Measurements from ENCODE around the gene MT1X.

Gene MT1X

DNA sequence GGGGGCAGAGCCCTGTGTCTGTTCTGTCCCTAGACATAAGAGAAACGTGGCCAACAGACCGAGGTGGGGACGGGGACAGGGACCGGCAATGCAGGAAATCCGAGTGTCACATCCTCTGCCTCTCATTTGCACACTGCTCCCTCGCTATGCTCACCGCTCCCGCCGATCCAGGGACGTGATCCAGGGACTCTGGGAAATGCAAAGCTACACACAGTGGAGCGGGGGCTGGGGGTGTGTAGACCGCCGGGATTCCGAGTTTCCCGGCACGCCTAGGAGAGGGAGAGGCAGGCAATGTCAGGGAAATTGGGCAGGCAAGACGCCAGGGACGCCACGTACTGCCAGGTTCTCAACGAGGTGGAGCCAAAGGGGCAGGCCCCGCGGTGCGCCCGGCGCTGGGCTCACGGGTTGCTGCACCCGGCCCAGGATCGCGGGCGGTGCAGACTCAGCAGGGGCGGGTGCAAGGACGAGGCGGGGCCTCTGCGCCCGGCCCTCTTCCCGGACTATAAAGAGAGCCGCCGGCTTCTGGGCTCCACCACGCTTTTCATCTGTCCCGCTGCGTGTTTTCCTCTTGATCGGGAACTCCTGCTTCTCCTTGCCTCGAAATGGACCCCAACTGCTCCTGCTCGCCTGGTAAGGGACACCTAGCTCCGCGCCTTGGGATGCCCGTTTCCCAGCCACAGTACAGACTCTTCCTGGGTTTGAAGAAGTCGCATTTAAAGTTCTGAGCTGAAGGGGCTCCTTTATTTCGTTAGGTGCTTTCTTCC lies at the start of gene MT1X:
TSS of gene MT1X (plus strand) at position 532 of the 764 bp plus-strand sequence. CDS start at position 603, 71 bp downstream.
- peak; percentile 79 to 85 (median 82) for DNase-seq (ENCODE audit: low read depth in 2 of 3, low spot score in 2 of 3)

DNA sequence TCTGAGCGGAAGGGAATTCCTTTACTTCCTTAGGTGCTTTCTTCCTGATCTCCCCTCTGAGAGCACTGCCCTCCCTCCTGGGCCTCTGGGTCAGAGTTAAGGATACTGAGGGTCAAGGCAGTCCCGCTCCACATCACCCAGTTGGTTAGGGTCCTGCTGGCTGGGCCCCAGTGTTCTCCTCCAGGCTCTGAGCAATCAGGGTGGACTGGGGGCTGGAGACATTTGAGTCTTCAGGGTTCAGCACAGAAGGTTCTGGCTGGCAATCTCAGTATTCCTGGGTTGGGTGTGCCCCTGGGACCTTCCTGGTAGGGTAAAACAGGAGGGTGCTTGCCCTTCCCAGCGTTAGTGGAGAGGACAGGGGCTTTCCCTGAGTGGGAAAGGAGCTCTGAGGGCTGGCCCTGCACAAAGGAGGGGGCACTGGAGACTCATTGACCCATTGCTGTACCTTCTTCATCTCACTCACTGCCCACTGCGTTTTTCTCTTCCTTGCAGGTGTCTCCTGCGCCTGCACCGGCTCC lies 49.4 kb upstream of the MT1X start:
- DNase-seq (ENCODE audit: low read depth in 2 of 3, low spot score in 2 of 3) = no peak

DNA sequence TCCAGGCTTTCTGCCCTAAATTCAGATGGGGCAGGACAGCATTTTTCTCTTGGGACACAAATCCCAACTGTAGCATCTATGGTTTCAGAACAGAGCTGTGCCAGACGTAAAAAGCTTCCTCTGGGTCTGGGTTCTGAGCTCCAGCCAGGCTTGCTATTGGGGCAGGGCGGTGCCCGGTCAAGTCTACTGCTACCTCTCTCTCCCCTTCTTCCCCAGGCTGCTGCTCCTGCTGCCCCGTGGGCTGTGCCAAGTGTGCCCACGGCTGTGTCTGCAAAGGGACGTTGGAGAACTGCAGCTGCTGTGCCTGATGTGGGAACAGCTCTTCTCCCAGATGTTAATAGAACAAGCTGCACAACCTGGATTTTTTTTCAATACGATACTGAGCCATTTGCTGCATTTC lies 48.7 kb upstream of the MT1X start:
- DNase-seq (ENCODE audit: low read depth in 2 of 3, low spot score in 2 of 3) = no peak

DNA sequence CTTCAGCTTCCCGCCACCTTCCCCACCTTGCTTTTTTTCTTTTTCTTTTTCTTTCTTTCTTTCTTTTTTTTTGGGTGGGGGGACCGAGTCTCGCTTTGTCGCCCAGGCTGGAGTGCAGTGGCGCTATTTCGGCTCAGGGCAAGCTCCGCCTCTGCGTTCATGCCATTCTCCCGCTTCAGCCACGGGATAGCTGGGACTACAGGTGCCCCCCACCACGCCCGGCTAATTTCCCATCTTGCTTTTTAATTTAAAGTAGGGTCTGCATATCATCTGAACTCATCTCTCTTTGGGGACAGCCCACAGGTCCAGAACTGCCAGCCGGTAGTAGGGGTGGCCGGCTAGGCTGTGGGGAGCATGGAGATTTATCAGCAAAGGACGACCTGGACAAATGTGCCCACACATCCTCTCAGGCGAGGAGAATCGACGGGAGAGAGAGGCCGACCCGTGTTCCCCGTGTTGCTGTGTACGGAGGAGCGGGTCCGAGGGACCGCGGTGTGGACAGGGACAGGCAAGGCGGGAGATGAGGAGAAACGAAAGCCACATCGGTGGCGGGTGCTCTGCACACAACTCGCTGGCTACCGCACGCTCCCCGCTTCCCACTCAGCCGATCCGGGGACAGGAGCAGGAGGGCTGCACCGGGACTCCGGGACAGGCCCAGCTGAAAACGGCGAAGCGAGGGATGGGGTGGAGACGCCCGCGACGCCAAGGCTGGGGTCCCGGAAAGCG lies 47.4 kb upstream of the MT1X start:
- DNase-seq (ENCODE audit: low read depth in 2 of 3, low spot score in 2 of 3) = no peak

DNA sequence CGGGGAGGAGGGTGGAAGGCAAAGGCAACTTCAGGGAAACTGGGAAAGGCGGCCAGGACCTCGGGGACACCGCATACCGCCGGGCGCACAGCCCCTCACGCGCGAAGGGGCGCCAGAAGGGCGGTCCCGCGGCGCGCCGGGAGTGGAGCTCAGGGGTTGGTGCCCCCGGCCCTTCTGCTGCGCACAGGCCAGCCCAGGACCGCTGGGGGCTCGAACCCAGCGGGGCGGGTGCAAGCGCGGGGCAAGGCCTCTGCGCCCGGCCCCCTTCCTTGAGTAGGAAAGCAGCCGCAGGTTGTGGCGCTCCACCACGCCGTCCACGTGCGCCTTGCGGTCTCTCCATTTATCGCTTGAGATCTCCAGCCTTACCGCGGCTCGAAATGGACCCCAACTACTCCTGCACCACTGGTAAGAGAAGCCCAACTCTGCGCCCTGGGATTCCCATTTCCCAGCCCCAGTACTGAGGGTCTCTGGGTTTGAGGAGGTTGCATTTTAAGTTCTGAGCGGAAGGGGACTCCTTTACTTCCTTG lies 46.8 kb upstream of the MT1X start:
- DNase-seq (ENCODE audit: low read depth in 2 of 3, low spot score in 2 of 3) = no peak

DNA sequence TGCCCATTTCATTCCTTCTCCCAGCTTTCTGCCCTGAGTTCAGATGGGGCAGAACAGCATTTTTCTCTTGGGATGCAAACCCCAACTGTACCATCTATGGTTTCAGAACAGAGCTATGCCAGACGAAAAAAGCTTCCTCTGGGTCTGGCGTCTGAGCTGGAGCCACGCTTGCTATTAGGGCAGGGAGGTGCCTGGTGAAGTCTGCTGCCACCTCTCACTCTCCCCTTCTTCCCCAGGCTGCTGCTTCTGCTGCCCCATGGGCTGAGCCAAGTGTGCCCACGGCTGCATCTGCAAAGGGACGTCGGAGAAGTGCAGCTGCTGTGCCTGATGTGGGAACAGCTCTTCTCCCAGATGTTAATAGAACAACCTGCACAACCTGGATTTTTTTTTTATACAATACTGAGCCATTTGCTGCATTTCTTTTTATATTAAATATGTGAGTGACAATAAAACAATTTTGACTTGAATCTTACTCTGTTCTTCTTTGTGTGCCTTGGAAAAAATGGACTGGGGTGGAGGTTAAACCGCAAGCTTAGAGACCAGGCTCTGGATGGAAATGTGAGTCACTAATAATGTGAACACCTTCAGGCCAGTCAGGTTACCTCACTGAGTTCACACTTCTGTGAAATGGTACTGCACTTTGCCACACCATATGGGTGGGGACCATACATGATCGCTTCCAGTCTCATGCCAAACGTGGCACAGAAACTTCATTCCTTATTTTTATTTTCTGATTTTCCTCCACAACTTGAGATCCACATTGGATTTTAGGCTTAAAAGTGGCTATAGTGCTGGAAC lies 45.5 kb upstream of the MT1X start:
- DNase-seq (ENCODE audit: low read depth in 2 of 3, low spot score in 2 of 3) = no peak

DNA sequence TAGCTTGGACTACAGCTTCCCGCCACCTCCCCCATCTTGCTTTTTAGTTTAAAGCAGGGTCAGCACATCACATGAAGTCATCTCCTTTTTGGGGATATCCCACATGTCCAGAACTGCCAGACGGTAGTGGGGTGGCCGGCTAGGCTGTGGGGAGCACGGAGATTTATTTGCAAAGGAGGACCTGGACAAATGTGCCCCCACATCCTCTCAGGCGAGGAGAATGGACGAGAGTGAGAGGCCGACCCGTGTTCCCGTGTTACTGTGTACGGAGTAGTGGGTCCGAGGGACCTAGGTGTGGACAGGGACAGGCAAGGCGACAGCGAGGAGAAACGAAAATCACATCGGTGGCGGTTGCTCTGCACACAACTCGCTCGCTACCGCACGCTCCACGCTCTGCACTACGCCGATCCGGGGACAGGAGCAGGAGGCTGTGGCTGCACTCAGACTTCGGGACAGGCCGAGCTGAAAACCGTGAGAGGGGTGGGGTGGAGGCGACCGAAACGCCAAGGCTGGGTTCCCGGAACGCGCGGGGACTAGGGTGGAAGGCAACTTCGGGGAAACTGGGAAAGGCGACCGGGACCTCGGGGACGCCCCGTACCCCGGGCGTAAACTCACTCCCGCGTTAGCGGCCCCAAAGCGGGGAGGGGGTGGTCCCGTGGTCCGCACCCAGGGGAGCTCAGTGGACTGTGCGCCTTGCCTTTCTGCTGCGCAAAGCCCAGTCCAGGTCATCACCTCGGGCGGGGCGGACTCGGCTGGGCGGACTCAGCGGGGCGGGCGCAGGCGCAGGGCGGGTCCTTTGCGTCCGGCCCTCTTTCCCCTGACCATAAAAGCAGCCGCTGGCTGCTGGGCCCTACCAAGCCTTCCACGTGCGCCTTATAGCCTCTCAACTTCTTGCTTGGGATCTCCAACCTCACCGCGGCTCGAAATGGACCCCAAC lies 44.2 kb upstream of the MT1X start, which contains the start of gene MT1A:
TSS of gene MT1A (plus strand) at position 853 of the 937 bp plus-strand sequence. CDS start at position 926, 73 bp downstream.
- no peak for DNase-seq (ENCODE audit: low read depth in 2 of 3, low spot score in 2 of 3)

DNA sequence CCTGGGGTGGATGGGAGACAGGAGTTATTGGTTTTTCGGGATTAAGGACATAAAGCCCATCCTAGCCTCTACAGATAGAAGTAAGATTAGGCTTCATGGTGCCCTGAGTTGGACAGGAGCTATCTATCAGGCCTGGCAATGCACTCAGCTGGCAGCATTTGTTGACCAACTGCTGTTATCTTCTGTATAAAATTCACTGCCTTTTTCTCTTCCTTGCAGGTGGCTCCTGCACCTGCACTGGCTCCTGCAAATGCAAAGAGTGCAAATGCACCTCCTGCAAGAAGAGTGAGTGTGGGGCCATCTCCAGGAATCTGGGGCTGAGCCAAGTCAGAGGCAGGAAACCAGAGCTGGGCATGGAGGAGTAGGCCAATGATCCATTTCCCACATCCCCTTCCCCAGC lies 43.2 kb upstream of the MT1X start:
- no peak for DNase-seq (ENCODE audit: low read depth in 2 of 3, low spot score in 2 of 3)

DNA sequence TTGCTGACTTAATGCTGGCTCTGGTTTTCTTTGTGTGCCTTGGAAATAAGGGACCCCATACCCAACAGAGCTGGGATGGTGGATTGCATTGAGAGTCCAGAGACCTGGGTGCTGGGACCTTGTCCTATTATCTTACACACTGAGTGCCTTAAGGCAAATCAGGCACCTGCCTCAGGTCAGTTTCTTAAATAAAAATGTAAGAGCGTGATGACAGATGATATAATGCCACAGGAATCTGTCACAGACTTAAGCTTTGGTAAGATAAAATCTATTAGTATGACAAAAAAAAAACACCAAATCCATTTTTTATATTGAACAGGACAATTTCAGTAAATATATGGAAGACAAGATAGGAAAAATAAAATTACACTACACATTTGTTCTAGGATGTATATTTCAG lies 42.2 kb upstream of the MT1X start:
- DNase-seq (ENCODE audit: low read depth in 2 of 3, low spot score in 2 of 3) = no peak

DNA sequence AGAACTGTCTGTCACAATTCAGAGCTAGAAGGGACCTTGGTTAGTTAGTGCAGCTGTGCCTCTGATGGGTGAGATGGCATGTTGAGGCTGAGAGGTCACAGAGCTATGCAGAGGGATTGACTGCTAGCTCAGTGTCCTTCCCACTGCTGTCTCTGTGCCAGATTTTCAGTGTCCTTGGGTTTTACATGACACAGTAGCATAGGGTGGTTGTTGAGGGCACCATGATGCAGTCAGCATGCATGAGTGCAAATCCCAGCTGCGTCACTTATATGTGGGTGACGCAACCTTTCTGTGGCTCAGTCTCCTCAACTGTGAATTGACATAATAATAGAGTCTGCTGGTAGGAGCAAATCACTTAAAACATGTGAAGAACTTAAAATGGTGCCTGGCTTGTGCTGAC lies 41.1 kb upstream of the MT1X start:
- no peak for DNase-seq (ENCODE audit: low read depth in 2 of 3, low spot score in 2 of 3)

DNA sequence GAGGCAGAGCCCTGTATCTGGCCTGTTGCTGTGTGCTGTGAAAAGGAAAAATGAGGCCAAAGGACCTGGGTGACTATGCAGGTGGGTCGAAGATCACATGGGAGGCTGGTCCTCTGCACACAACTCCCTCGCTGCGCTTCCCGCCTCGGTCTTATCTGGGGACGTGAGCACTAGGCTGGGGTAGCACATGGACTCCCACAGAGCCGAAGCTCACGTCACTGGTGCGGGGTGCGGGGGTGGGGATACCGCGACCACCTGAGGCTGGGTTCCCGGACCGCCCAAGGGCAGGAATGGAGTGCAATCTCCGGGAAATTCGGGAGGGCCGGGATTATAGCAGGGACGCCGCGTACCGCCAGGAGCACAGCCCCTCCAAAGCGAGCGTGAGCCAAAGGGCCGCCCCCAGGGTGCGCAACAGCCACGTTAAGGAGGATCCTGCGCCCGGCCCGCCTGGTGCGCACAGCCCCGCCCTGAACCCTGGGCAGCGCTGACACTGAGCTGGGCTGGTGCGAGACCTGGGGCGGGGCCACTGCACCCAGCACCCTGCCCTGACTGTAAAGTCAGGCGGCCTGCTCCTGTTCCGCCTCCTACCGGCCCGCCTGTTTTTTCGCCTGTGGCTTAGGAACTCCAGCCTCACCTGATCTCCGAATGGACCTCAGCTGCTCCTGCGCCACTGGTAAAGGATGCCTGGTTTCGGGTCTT lies 39.0 kb upstream of the MT1X start:
- peak in 2 of 3 experiments; percentile 37 to 69 for DNase-seq (ENCODE audit: low read depth in 2 of 3, low spot score in 2 of 3)

DNA sequence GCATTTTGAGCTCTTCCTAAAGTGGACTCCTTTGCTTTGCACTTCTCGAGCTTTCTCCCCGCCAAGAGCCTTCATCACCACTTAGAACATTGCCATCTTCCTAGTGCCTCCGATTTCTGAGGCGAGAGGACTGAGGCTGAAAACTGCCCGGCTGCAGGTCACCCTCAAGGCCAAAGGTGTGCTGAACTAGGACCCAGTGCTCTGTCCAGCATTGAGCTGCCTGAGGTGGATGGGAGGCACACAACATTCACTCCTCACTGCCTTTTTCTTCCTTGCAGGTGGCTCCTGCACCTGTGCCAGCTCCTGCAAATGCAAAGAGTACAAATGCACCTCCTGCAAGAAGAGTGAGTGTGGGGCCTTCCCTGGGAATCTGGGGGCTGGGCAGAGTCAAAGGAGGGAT lies 38.4 kb upstream of the MT1X start:
- DNase-seq (ENCODE audit: low read depth in 2 of 3, low spot score in 2 of 3) = no peak

DNA sequence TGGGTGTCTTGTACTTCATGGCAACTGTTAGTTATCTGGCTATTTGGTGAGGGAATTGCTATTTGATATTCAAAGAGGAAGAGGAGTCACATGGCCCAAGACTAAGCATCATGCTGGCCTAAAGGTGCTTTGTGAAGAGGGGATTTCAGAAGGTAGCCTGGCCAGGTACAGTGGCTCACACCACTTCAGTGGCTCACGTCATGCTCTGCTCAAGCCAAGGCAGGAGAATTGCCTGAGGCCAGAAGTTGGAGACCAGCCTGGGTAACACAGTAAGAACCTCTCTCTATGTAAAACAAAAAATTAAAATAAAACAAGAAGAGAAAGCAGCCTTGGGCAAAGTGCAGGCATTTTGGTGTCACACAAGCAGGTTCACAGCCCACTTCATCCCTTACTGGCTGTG lies 37.0 kb upstream of the MT1X start:
- no peak for DNase-seq (ENCODE audit: low read depth in 2 of 3, low spot score in 2 of 3)

DNA sequence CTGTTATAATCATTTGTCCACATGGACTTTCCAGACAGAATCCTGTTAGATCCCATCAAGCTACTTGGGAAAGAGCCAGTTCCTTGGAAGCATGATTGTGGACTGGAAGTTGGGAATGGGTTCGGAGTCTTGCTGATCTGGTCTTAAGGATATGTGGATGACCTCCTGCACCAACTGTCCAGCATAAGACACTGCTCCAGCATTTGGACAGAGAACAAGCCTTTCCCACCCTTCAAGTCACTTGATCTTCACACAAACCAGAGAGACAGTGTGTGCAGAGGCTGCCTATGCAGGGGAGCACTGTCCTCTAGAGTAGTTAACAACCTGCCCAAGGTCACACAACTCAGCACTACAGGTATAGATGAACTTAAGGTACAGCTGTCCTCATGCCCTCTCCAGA lies 36.4 kb upstream of the MT1X start:
- no peak for DNase-seq (ENCODE audit: low read depth in 2 of 3, low spot score in 2 of 3)

DNA sequence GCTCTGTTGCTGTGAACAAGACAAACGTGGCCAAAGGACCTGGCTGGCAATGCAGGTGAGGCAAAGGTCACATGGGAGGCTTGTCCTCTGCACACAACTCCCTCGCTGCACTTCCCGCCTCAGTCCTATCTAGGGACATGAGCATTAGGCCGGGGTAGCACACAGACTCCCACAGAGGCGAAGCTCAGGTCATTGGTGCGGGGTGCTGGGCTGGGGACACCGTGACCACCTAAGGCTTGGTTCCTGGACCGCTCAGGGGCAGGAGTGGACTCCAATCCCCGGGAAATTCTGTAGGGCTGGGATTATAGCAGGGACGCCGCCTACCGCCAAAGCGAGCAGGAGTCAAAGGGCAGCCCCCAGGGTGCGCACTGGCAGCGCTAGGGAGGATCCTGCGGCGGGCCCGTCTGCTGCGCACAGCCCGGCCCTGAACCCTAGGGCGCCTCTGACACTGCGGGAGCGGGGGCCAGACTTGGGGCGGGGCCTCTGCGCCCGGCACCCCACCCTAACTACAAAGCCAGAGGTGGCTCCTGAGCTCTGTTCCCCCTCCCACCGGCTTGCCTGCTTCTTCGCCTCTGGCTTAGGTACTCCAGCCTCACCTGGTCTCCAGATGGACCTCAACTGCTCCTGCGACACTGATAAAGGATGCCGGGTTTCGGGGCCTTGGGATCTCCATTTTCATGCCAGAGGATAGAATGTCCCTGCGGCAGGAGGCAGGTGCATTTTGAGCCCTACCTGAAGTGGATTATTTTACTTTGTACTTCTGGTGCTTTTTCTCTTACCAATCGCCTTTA lies 34.4 kb upstream of the MT1X start:
- DNase-seq (ENCODE audit: low read depth in 2 of 3, low spot score in 2 of 3) = no peak

DNA sequence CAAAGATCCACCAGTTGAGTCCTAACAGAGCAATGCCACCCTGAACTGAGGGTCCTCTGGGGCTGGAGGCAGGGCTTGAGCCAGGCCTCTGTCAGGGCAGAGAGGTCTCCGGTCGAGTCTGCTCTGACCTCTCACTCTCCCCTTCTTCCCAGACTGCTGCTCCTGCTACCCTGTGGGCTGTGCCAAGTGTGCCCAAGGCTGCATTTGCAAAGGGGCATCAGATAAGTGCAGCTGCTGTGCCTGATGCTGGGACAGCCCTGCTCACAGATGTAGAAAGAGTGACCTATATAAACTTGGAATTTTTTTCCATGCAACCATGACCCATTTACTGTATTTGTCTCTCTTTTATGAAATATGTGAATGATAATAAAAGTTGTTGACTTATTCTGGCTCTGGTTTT lies 33.0 kb upstream of the MT1X start:
- DNase-seq (ENCODE audit: low read depth in 2 of 3, low spot score in 2 of 3) = no peak

DNA sequence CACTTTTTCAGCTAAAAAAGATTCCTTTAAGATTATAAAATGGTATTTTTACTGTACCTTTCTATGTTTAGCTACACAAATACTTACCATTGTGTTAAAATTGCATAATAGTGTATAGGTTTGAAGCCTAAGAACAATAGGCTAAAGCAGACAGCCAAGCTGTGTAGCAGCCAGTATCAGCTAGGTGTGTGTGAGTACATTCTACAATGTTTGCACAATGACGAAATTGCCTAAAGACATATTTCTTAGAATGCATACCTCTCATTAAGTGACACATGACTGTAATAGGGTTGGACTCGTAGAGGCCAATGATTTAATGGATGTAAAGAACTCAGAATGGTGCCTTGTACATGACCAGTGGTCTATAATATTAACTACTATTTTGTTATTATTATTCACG lies 32.5 kb upstream of the MT1X start:
- DNase-seq (ENCODE audit: low read depth in 2 of 3, low spot score in 2 of 3) = no peak

DNA sequence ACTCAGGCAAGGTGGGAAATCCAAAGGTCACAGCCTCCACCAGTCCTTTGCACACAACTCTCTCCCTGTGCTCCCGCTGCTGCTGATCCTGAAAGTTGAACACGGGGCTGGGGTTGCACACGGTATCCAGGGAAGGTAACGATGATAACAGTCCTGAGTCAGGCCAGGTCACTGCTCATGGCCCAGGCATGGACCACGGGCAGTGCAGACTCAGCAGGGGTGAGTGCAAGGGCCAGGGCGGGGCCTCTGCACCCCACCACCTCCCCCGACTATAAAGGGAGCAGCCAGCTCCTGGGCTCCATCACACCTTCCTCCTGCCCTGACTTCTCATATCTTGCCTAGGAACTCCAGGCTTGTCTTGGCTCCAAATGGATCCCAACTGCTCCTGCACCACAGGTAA lies 30.7 kb upstream of the MT1X start, which contains the start of gene MT1B:
TSS of gene MT1B (plus strand) at position 301 of the 400 bp plus-strand sequence. CDS start at position 369, 68 bp downstream.
- DNase-seq (ENCODE audit: low read depth in 2 of 3, low spot score in 2 of 3) = no peak

DNA sequence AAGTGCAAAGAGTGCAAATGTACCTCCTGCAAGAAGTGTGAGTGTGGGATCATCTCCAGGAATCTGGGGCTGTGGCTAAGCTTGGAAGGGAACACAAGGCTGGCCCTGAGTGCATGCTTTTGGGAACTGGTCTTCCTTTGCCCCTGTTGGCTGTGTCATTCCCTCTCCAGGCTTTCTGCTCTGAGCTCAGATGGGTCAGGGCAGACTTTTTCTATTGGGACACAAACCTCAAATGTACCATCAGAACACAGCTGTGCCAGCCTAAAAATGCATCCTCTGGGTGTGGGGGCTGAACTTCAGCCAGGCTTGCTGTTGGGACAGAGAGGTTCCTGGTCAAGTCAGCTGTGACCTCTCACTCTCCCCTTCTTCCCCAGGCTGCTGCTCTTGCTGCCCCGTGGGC lies 29.7 kb upstream of the MT1X start:
- DNase-seq (ENCODE audit: low read depth in 2 of 3, low spot score in 2 of 3) = no peak
